Trophoblast cell (in vitro differentiated cells and primary cell): ENCODE results near the gene C9orf153.
"Not testable (repeated sequence)": the region's sequence is repeated elsewhere in the genome, so short reads cannot be mapped to it uniquely, and the experiment has no call there.

Source experiments
- DNase-seq, 2 donors: peaks; one replicate each; pipeline ENCODE4 v3.0.0-alpha.2; 2016
- H2AFZ ChIP-seq: 2 replicates; pipeline ENCODE4 v1.6.1; 2013; ENCODE audit warnings: low read length, moderate library complexity, mild to moderate bottlenecking; ENCODE audit not compliant: insufficient read depth, poor library complexity
- H2AK5ac ChIP-seq: 2 replicates; pipeline ENCODE4 v1.6.1; 2013; ENCODE audit warnings: mild to moderate bottlenecking, low read length
- H2BK120ac ChIP-seq: 2 replicates; pipeline ENCODE4 v1.6.1; 2013; ENCODE audit warnings: low read length, mild to moderate bottlenecking, moderate library complexity; ENCODE audit not compliant: insufficient read depth, poor library complexity
- H2BK12ac ChIP-seq: 2 replicates; pipeline ENCODE4 v1.6.1; 2013; ENCODE audit warnings: mild to moderate bottlenecking, low read length, moderate library complexity
- H2BK5ac ChIP-seq: 2 replicates; pipeline ENCODE4 v1.6.1; 2013; ENCODE audit warnings: low read length, low read depth, moderate library complexity, mild to moderate bottlenecking; ENCODE audit not compliant: poor library complexity
- H3K14ac ChIP-seq: 2 replicates; pipeline ENCODE4 v1.6.1; 2013; ENCODE audit warnings: mild to moderate bottlenecking, low read length
- H3K18ac ChIP-seq: 2 replicates; pipeline ENCODE4 v1.6.1; 2013; ENCODE audit warnings: mild to moderate bottlenecking, low read length
- H3K23ac ChIP-seq: 2 replicates; pipeline ENCODE4 v1.6.1; 2013; ENCODE audit warnings: low read length
- H3K27ac ChIP-seq: 2 replicates; pipeline ENCODE4 v1.5.1; 2013; ENCODE audit warnings: low read depth, mild to moderate bottlenecking, inconsistent platforms, low read length, moderate library complexity
- H3K27me3 ChIP-seq: 2 replicates; pipeline ENCODE4 v1.6.1; 2013; ENCODE audit warnings: inconsistent platforms, mild to moderate bottlenecking, low read length, moderate library complexity; ENCODE audit not compliant: insufficient read depth
- H3K36me3 ChIP-seq, 2 experiments: 1 replicate in 1 of 2; 2 replicates in 1 of 2; pipeline ENCODE4 v1.6.1; 2013; ENCODE audit warnings: low read length in 2 of 2, mild to moderate bottlenecking in 2 of 2, moderate library complexity in 1 of 2; ENCODE audit not compliant: insufficient read depth in 2 of 2, control insufficient read depth in 1 of 2
- H3K4ac ChIP-seq: 2 replicates; pipeline ENCODE4 v1.6.1; 2013; ENCODE audit warnings: low read depth, mild to moderate bottlenecking, low read length, moderate library complexity
- H3K4me1 ChIP-seq, 2 experiments: 1 replicate in 1 of 2; 2 replicates in 1 of 2; pipeline ENCODE4 v1.6.1; 2013; ENCODE audit warnings: low read length in 2 of 2, mild to moderate bottlenecking in 2 of 2, moderate library complexity in 1 of 2; ENCODE audit not compliant: insufficient read depth in 2 of 2, control insufficient read depth in 1 of 2
- H3K4me2 ChIP-seq: 2 replicates; pipeline ENCODE4 v1.6.1; 2013; ENCODE audit warnings: inconsistent platforms, mild to moderate bottlenecking, low read length, moderate library complexity
- H3K4me3 ChIP-seq: 2 replicates; pipeline ENCODE4 v1.5.1; 2013; ENCODE audit warnings: mild to moderate bottlenecking, low read depth, low read length, inconsistent platforms
- H3K79me1 ChIP-seq: one replicate; pipeline ENCODE4 v1.6.1; 2013; ENCODE audit warnings: low read length
- H3K79me2 ChIP-seq: 2 replicates; pipeline ENCODE4 v1.6.1; 2013; ENCODE audit warnings: low read length, mild to moderate bottlenecking; ENCODE audit not compliant: control insufficient read depth, insufficient read depth, poor library complexity
- H3K9ac ChIP-seq: 2 replicates; pipeline ENCODE4 v1.6.1; 2013; ENCODE audit warnings: mild to moderate bottlenecking, low read length
- H3K9me3 ChIP-seq: 2 replicates; pipeline ENCODE4 v1.6.1; 2013; ENCODE audit warnings: low read depth, mild to moderate bottlenecking, control low read depth, inconsistent platforms, low read length; ENCODE audit not compliant: insufficient read depth
- H4K12ac ChIP-seq: 2 replicates; pipeline ENCODE4 v1.6.1; 2013; ENCODE audit warnings: low read depth, mild to moderate bottlenecking, low read length, moderate library complexity
- H4K8ac ChIP-seq: 2 replicates; pipeline ENCODE4 v1.6.1; 2013; ENCODE audit warnings: low read depth, mild to moderate bottlenecking, low read length, moderate library complexity
- H4K91ac ChIP-seq: one replicate; pipeline ENCODE4 v1.6.1; 2013; ENCODE audit warnings: low read depth, mild to moderate bottlenecking, low read length, moderate library complexity
- WGBS: extraction: QIAGEN DNeasy Blood & Tissue Kit; methylation state at CpG from one replicate; pipeline ENCODE4 v1.1.7; 2013; ENCODE audit warnings: missing lambda C conversion rate; ENCODE audit not compliant: insufficient read length, insufficient coverage; ENCODE audit errors: extremely low coverage; 5-methylcytosine and 5-hydroxymethylcytosine counted together

The C9orf153 gene

GRCh38 chr9:86301686-86302085, 42.2 kb upstream of the C9orf153 start:
- Histone ChIP-seq H3K27ac (no peak overlapping the region), H3K9ac (no peak overlapping the region), H3K4me1 (no peaks in the 10 kb centered on the region), H4K12ac (no peak overlapping the region), H2BK120ac (no peak overlapping the region), H4K91ac (no peak overlapping the region), H3K79me2 (no peaks in the 10 kb centered on the region), H3K36me3 (peaks cover 19 to 37% of the 10 kb centered on the region in 2 experiments), H3K27me3 (no peaks in the 10 kb centered on the region), H2BK5ac (no peak overlapping the region), H3K4me3 (no peak overlapping the region), H3K18ac (no peak overlapping the region), H4K8ac (no peak overlapping the region), H3K79me1 (no peaks in the 10 kb centered on the region), H3K4ac (no peak overlapping the region), H2AK5ac (no peak overlapping the region), H3K4me2 (no peak overlapping the region), H3K9me3 (no peaks in the 10 kb centered on the region), H2AFZ (no peak overlapping the region), H3K23ac (no peak overlapping the region), H3K14ac (no peak overlapping the region), H2BK12ac (no peak overlapping the region)
- DNase-seq, result no peak
- no CpG with 5 or more reads among the region's 1 CpG for WGBS

GRCh38 chr9:86300701-86301100, 41.2 kb upstream of the C9orf153 start:
- WGBS, result no CpG with 5 or more reads among the region's 2 CpGs
- no peak overlapping the region for H3K4me2 ChIP-seq
- H4K91ac ChIP-seq, result no peak overlapping the region
- H3K36me3 ChIP-seq, result peaks cover 15 to 32% of the 10 kb centered on the region in 2 experiments
- H4K12ac ChIP-seq, result no peak overlapping the region
- H2AFZ ChIP-seq, result no peak overlapping the region
- no peaks in the 10 kb centered on the region for H3K27me3 ChIP-seq
- H4K8ac ChIP-seq, result no peak overlapping the region
- no peak overlapping the region for H3K27ac ChIP-seq
- H3K23ac ChIP-seq, result no peak overlapping the region
- H3K9ac ChIP-seq, result no peak overlapping the region
- H3K4me3 ChIP-seq, result no peak overlapping the region
- H2BK120ac ChIP-seq, result no peak overlapping the region
- H2BK12ac ChIP-seq, result no peak overlapping the region
- H2BK5ac ChIP-seq, result no peak overlapping the region
- no peaks in the 10 kb centered on the region for H3K9me3 ChIP-seq
- H3K79me1 ChIP-seq, result no peaks in the 10 kb centered on the region
- no peak overlapping the region for H3K4ac ChIP-seq
- H3K14ac ChIP-seq, result no peak overlapping the region
- no peak for DNase-seq
- no peaks in the 10 kb centered on the region for H3K4me1 ChIP-seq
- no peak overlapping the region for H3K18ac ChIP-seq
- no peak overlapping the region for H2AK5ac ChIP-seq
- no peaks in the 10 kb centered on the region for H3K79me2 ChIP-seq

GRCh38 chr9:86298873-86299272, 39.4 kb upstream of the C9orf153 start:
- Histone ChIP-seq H3K4me3 (no peak overlapping the region), H2AFZ (no peak overlapping the region), H3K4me1 (no peaks in the 10 kb centered on the region), H3K79me1 (no peaks in the 10 kb centered on the region), H4K8ac (no peak overlapping the region), H3K9me3 (no peaks in the 10 kb centered on the region), H3K14ac (no peak overlapping the region), H2BK12ac (no peak overlapping the region), H3K27ac (no peak overlapping the region), H2BK120ac (no peak overlapping the region), H3K23ac (no peak overlapping the region), H3K27me3 (no peaks in the 10 kb centered on the region), H2BK5ac (no peak overlapping the region), H3K4me2 (no peak overlapping the region), H3K18ac (no peak overlapping the region), H4K91ac (no peak overlapping the region), H4K12ac (no peak overlapping the region), H2AK5ac (no peak overlapping the region), H3K79me2 (no peaks in the 10 kb centered on the region), H3K36me3 (peaks cover 16 to 31% of the 10 kb centered on the region in 2 experiments), H3K9ac (no peak overlapping the region), H3K4ac (no peak overlapping the region)
- WGBS, result no CpG with 5 or more reads among the region's 11 CpGs
- no peak for DNase-seq

- H2AK5ac ChIP-seq, H3K36me3 ChIP-seq, H4K91ac ChIP-seq, H2BK5ac ChIP-seq, H3K4ac ChIP-seq, H3K4me2 ChIP-seq, H3K9me3 ChIP-seq, H3K4me3 ChIP-seq, H2BK12ac ChIP-seq, H3K27ac ChIP-seq, H3K23ac ChIP-seq, H2AFZ ChIP-seq, H3K4me1 ChIP-seq, H2BK120ac ChIP-seq, H3K9ac ChIP-seq, H3K79me1 ChIP-seq, H4K8ac ChIP-seq, H3K27me3 ChIP-seq, DNase-seq, H4K12ac ChIP-seq, H3K79me2 ChIP-seq, H3K18ac ChIP-seq, H3K14ac ChIP-seq: not testable (repeated sequence)
- WGBS, result no CpG with 5 or more reads among the region's 6 CpGs
Observed at GRCh38 chr9:86290341-86290740, 30.9 kb upstream of the C9orf153 start.
